K562 (cell line): ENCODE results near the gene PLEKHA6. TPM values are rescaled to one million over a fixed set of nuclear protein-coding genes. Genes with fewer than 3 reads are reported as not detected.

Experiments
- ETV5 ChIP-seq: sonication (generic); formaldehyde crosslinking; IDR thresholded peaks from 2 replicates; pipeline ENCODE4 v1.4.0; 2020; ENCODE audit warnings: low read depth, mild to moderate bottlenecking, missing genetic modification reagents
- ETV6 ChIP-seq, 3 experiments: fragments of 150-350 bp in 1 of 3; sonication (generic) in 1 of 3; formaldehyde crosslinking in 1 of 3; IDR thresholded peaks; 2 replicates each; pipeline versions ENCODE4 v1.6.1 to v1.8.0; 2014 to 2022; ENCODE audit warnings: borderline replicate concordance in 2 of 3, low read depth in 2 of 3, antibody characterized with exemption in 1 of 3, low read length in 1 of 3, mild to moderate bottlenecking in 1 of 3, missing genetic modification reagents in 1 of 3
- TFAM ChIP-seq: fragments of 250-450 bp; sonication (Bioruptor Pico); conservative IDR thresholded peaks from 2 replicates; pipeline ENCODE4 v1.5.0; 2021; ENCODE audit warnings: mild to moderate bottlenecking, moderate library complexity
- polyA plus RNA-seq, 8 experiments: library from polyadenylated mRNA; depleted of rRNA in 4 of 8; stranded (reverse) in 5 of 8; unstranded in 3 of 8; fragments of >200 nt; fragmentation: Nextera tagmentation in 2 of 8; fragmentation: Illumina TruSeq in 1 of 8; extraction: Ambion mirVana in 2 of 8; extraction: Trizol in 1 of 8; gene quantifications; 2 replicates each; pipeline versions ENCODE4 v1.2.1 to v1.2.3, GENCODE V29; 2011 to 2014; ENCODE audit warnings: inconsistent platforms in 1 of 8, missing spikeins in 1 of 8
- total RNA-seq, 7 experiments: library from RNA; depleted of rRNA in 6 of 7; stranded (reverse); fragments of >200 nt in 6 of 7; fragmentation: Illumina TruSeq in 2 of 7; extraction: Trizol in 2 of 7; gene quantifications; 2 replicates each; pipeline versions ENCODE4 v1.2.1 to v1.2.3, GENCODE V29; 2011 to 2021; ENCODE audit warnings: low replicate concordance in 1 of 7
- TF ChIP-seq, protein P1 (sequence below): fragments of 200-800 bp; sonication (Bioruptor generic); IDR thresholded peaks from 2 replicates; pipeline ENCODE4 v1.6.1; 2016; ENCODE audit warnings: missing genetic modification characterization, missing compliant biosample characterization

The PLEKHA6 gene
- total and polyA plus RNA-seq, 9 of the 15 experiments (the other 6 are each of a cell fraction or from before 2014, with no cell fraction given) = under 0.01 to 0.33 (median 0.01) TPM; not detected in 4

DNA sequence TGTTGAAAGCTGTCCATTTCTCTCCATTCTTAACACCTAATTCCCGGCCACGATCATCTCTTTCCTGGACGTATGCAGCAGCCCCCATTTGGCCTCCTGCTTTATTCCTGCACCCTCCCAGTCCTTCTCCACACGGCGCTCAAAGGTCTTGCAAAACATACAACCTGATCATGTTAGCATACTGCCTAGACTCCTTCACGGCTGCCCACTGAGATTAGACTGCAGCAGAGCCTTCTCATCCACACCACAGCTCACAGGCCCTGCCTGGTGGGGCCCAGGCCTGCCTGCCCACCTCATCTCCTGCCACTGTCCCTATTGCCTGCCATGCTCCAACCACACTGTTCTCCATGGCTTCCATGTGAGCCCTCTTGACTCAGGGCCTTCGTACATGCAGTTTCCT lies 148.7 kb downstream of the PLEKHA6 start (continued):
- TF ChIP-seq, protein P1, sequence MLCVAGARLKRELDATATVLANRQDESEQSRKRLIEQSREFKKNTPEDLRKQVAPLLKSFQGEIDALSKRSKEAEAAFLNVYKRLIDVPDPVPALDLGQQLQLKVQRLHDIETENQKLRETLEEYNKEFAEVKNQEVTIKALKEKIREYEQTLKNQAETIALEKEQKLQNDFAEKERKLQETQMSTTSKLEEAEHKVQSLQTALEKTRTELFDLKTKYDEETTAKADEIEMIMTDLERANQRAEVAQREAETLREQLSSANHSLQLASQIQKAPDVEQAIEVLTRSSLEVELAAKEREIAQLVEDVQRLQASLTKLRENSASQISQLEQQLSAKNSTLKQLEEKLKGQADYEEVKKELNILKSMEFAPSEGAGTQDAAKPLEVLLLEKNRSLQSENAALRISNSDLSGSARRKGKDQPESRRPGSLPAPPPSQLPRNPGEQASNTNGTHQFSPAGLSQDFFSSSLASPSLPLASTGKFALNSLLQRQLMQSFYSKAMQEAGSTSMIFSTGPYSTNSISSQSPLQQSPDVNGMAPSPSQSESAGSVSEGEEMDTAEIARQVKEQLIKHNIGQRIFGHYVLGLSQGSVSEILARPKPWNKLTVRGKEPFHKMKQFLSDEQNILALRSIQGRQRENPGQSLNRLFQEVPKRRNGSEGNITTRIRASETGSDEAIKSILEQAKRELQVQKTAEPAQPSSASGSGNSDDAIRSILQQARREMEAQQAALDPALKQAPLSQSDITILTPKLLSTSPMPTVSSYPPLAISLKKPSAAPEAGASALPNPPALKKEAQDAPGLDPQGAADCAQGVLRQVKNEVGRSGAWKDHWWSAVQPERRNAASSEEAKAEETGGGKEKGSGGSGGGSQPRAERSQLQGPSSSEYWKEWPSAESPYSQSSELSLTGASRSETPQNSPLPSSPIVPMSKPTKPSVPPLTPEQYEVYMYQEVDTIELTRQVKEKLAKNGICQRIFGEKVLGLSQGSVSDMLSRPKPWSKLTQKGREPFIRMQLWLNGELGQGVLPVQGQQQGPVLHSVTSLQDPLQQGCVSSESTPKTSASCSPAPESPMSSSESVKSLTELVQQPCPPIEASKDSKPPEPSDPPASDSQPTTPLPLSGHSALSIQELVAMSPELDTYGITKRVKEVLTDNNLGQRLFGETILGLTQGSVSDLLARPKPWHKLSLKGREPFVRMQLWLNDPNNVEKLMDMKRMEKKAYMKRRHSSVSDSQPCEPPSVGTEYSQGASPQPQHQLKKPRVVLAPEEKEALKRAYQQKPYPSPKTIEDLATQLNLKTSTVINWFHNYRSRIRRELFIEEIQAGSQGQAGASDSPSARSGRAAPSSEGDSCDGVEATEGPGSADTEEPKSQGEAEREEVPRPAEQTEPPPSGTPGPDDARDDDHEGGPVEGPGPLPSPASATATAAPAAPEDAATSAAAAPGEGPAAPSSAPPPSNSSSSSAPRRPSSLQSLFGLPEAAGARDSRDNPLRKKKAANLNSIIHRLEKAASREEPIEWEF (CRISPR knock-in tag) = no peak
- no peak for TF ChIP-seq ETV5 (CRISPR knock-in tag)
- no peak for TF ChIP-seq ETV6 (IDR thresholded peaks at IDR 0.05; ENCODE audit: borderline replicate concordance in 1 of 2, low read depth in 2 of 2, low read length in 1 of 2)
- TF ChIP-seq ETV6 (CRISPR knock-in tag; IDR thresholded peaks at IDR 0.05; ENCODE audit: borderline replicate concordance) = no peak
- no peak for TF ChIP-seq TFAM (CRISPR knock-in tag)
